Effector CD4-positive, alpha-beta T cell (primary cell): ENCODE results near the gene HOOK2.
"Not testable (repeated sequence)": the region's sequence is repeated elsewhere in the genome, so short reads cannot be mapped to it uniquely, and the experiment has no call there.

ENCODE experiments used
- DNase-seq: peaks from one replicate; pipeline ENCODE4 v3.0.0-alpha.2; 2020

HOOK2 gene

DNA sequence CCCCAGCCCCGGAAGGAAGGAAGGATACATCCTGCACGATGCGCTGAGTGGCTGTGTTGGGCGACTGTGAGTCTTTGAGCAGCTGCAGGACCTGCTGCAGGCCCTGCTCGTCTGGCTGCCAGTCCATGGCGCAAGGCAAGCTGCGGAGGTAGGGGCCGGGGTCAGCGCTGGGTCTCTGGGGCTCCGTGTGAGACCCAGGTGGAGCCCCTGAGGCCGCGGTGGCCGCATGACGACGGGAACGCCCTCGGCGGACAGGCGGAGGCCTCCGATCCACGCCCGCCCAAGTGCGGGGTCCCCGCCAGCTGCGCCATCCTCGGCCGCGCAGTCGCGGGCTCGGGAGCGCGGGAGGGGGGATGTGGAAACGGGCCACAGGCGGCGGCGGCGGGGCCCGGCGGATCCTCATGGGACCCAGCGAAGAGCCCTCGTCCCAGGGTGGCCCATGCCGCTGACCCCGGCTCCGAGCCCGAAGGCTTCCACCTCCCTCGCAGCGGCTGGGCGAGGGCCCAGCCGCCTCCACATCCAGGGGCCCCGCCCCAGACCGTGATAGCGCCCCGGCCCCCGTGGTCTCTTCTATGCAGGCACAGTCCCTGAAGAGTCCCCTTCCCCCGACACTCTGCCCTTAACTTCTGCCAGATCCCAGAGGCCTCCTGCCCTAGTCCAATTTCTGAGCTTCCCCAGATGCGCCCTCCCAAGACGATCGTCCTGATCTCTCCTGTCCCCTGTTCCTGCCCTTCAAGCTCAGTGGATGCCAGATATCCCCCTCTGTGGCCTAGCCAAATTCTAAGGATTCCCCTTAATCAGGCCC, 54.3 kb downstream of the HOOK2 start:
- DNase-seq: no peak

DNA sequence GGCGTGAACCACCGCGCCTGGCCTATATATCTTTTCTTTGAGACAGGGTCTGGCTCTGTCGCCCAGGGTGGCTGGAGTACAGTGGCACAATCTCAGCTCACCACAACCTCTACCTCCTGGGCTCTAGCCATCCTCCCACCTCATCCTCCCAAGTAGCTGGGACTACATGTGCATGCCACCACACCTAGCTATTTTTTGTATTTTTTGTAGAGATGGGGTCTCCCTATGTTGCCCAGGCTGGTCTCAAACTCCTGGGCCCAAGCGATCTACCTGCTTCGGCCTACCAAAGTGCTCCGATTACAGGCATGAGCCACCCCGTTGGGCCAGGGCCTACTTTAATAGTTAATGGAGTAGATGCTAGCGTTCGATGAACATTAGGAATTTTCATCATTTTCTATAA, 55.1 kb downstream of the HOOK2 start:
- no peak for DNase-seq

DNA sequence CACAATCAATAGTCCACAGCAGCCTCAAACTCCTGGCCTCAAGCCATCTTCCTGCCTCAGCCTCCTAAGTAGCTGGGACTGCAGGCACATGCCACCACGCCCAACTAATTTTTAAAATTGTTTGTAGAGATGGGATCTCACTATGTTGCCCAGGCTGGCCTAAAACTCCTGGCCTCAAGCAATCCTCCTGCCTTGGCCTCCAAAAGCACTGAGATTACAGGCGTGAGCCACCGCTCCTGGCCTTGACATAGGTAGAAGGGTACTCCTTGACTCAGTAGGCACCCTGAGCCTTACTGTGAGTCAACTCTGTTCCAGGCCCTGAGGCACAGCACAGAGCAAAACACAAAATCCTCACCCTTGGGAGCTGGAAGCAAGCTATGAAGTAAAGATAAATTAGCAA, 59.4 kb downstream of the HOOK2 start:
- no peak for DNase-seq

DNA sequence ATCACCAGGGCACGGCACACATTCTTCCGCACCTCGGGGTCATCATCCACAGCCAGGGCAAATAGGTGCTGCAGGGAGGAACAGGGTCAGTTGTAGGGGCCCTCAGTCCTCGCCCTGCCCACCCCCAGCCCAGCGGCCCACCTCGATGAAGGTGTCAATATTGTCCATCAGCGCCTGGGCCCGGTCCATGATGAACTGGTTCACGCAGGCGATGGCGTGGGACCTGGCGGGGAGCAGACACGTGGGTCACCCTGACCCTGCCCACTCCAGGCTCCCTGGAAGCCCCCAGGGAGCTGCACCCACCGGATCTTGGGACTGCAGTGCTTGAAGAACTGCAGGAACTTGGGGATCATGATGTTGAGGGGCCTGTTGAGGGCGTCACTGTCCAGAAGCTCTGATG, 60.2 kb downstream of the HOOK2 start:
- no peak for DNase-seq

DNA sequence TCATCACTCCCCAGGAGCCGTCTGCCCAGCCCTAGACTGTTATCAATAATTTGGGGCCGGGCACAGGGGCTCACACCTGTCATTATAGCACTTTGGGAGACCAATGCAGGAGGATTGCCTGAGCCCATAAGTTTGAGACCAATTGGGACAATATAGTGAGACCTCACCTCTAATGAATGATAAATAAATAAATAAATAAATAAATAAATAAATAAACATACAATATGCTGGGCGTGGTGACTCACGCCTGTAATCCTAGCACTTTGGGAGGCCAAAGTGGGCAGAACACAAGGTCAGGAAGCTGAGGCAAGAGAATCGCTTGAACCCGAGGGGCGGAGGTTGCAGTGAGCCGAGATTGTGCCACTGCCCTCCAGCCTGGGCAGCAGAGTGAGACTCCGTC, 62.0 kb downstream of the HOOK2 start:
- not testable (repeated sequence) for DNase-seq
